Neural crest cell (in vitro differentiated cells): ENCODE results near the gene PERCC1. TPM values are rescaled to one million over a fixed set of nuclear protein-coding genes. Genes with fewer than 3 reads are reported as not detected.

Source experiments
- DNase-seq: peaks from one replicate; pipeline ENCODE4 v3.0.0; 2021; ENCODE audit warnings: low read depth, mixed read lengths, low spot score
- H3K27ac Mint-ChIP-seq: one replicate; pipeline ENCODE4 v1.8.0; 2021; ENCODE audit warnings: mild to moderate bottlenecking, mixed read lengths; ENCODE audit not compliant: unreplicated experiment
- H3K27me3 Mint-ChIP-seq: 2 replicates; pipeline ENCODE4 v1.8.0; 2021; ENCODE audit warnings: low read depth, mild to moderate bottlenecking, mixed read lengths
- H3K36me3 Mint-ChIP-seq: 2 replicates; pipeline ENCODE4 v1.8.0; 2021; ENCODE audit warnings: low read depth, mild to moderate bottlenecking, mixed read lengths
- H3K4me1 Mint-ChIP-seq: 2 replicates; pipeline ENCODE4 v1.8.0; 2021; ENCODE audit warnings: mixed read lengths
- H3K4me3 Mint-ChIP-seq: one replicate; pipeline ENCODE4 v1.8.0; 2021; ENCODE audit warnings: mild to moderate bottlenecking, mixed read lengths
- H3K9me3 Mint-ChIP-seq: 2 replicates; pipeline ENCODE4 v1.8.0; 2021; ENCODE audit warnings: mixed read lengths
- CTCF ChIP-seq: fragments of 200-600 bp; sonication (generic); conservative IDR thresholded peaks from 2 replicates; pipeline ENCODE4 v1.5.0; 2021; ENCODE audit warnings: antibody characterized with exemption, mild to moderate bottlenecking
- total RNA-seq: library from RNA; stranded (reverse); gene quantifications from 2 replicates; pipeline ENCODE4 v1.2.1, GENCODE V29; 2021

Gene PERCC1
- total RNA-seq, 1 donor from 2014 or later: not detected

- DNase-seq: no peak
- H3K9me3 Mint-ChIP-seq: no peaks in the 10 kb centered on the region
- H3K27me3 Mint-ChIP-seq: no peaks in the 10 kb centered on the region
- H3K4me1 Mint-ChIP-seq: no peaks in the 10 kb centered on the region
- H3K27ac Mint-ChIP-seq: no peak overlapping the region
- no peak overlapping the region for H3K4me3 Mint-ChIP-seq
- TF ChIP-seq CTCF: no peak
- no peaks in the 10 kb centered on the region for H3K36me3 Mint-ChIP-seq
Measured at GRCh38 chr16:1428511-1428910, 2.4 kb upstream of the PERCC1 start.

- no peaks in the 10 kb centered on the region for H3K4me1 Mint-ChIP-seq
- H3K9me3 Mint-ChIP-seq: no peaks in the 10 kb centered on the region
- H3K4me3 Mint-ChIP-seq: no peak overlapping the region
- DNase-seq: no peak
- H3K27ac Mint-ChIP-seq: no peak overlapping the region
- no peak for TF ChIP-seq CTCF
- no peaks in the 10 kb centered on the region for H3K27me3 Mint-ChIP-seq
- no peaks in the 10 kb centered on the region for H3K36me3 Mint-ChIP-seq
Measured at GRCh38 chr16:1429012-1429411, 1.9 kb upstream of the PERCC1 start.

- Mint-ChIP-seq H3K36me3 (no peaks in the 10 kb centered on the region), H3K4me1 (no peaks in the 10 kb centered on the region), H3K27me3 (no peaks in the 10 kb centered on the region), H3K4me3 (no peak overlapping the region), H3K27ac (no peak overlapping the region), H3K9me3 (no peaks in the 10 kb centered on the region)
- TF ChIP-seq CTCF: no peak
- DNase-seq: no peak
Measured at GRCh38 chr16:1429631-1430030, 1.2 kb upstream of the PERCC1 start.

GRCh38 chr16:1430214-1430758 is 592 bp upstream of the PERCC1 start:
- no peaks in the 10 kb centered on the region for H3K27me3 Mint-ChIP-seq
- H3K27ac Mint-ChIP-seq: peak overlapping the region; percentile 27
- no peak for TF ChIP-seq CTCF
- H3K9me3 Mint-ChIP-seq: no peaks in the 10 kb centered on the region
- no peak overlapping the region for H3K4me3 Mint-ChIP-seq
- no peaks in the 10 kb centered on the region for H3K4me1 Mint-ChIP-seq
- DNase-seq: no peak
- H3K36me3 Mint-ChIP-seq: no peaks in the 10 kb centered on the region

GRCh38 chr16:1431497-1432270 is 806 bp downstream of the PERCC1 start:
- DNase-seq: no peak
- H3K36me3 Mint-ChIP-seq: no peaks in the 10 kb centered on the region
- TF ChIP-seq CTCF: no peak
- no peaks in the 10 kb centered on the region for H3K9me3 Mint-ChIP-seq
- H3K4me1 Mint-ChIP-seq: no peaks in the 10 kb centered on the region
- H3K27ac Mint-ChIP-seq: no peak overlapping the region
- no peak overlapping the region for H3K4me3 Mint-ChIP-seq
- H3K27me3 Mint-ChIP-seq: no peaks in the 10 kb centered on the region
